Kidney (tissue), 14 donors: Measurements from ENCODE around the gene RAB11FIP2. TPM values are rescaled to one million over a fixed set of nuclear protein-coding genes. Genes with fewer than 3 reads are reported as not detected.

Source experiments
- DNase-seq, 5 donors: peaks; one replicate each; pipeline ENCODE4 v3.0.0-alpha.2; 2013 to 2020
- FAIRE-seq: peaks from 2 replicates; lab custom pipeline; 2012; peaks lifted over from hg19 to GRCh38; lab: Jason Lieb, UNC
- H3K27ac ChIP-seq, 2 donors: one replicate each; pipeline ENCODE4 v1.7.0; 2013; ENCODE audit warnings: low read depth in 2 of 2, low read length in 2 of 2, inconsistent platforms in 1 of 2
- H3K27me3 ChIP-seq: one replicate; pipeline ENCODE4 v1.7.1; 2013; ENCODE audit warnings: low read length, inconsistent platforms; ENCODE audit not compliant: control insufficient read depth, insufficient read depth
- H3K36me3 ChIP-seq, 3 donors: one replicate each; pipeline versions ENCODE4 v1.7.0 to v1.7.1; 2013; ENCODE audit warnings: low read length in 3 of 3, control low read depth in 1 of 3, inconsistent platforms in 1 of 3; ENCODE audit not compliant: insufficient read depth in 3 of 3, control insufficient read depth in 2 of 3
- H3K4me1 ChIP-seq, 3 donors: one replicate each; pipeline versions ENCODE4 v1.7.0 to v1.7.1; 2013; ENCODE audit warnings: low read length in 3 of 3, inconsistent platforms in 1 of 3, low read depth in 1 of 3; ENCODE audit not compliant: control insufficient read depth in 2 of 3, insufficient read depth in 2 of 3
- H3K4me3 ChIP-seq, 3 donors: one replicate each; pipeline versions ENCODE4 v1.7.0 to v1.8.1; 2013; ENCODE audit warnings: low read length in 3 of 3, control low read depth in 1 of 3, inconsistent platforms in 1 of 3
- H3K9ac ChIP-seq, 3 donors: one replicate each; pipeline versions ENCODE4 v1.7.0 to v1.7.1; 2013; ENCODE audit warnings: low read length in 3 of 3, control low read depth in 1 of 3, inconsistent platforms in 1 of 3
- H3K9me3 ChIP-seq, 3 donors: one replicate each; pipeline versions ENCODE4 v1.7.0 to v1.7.1; 2013; ENCODE audit warnings: low read length in 3 of 3, control low read depth in 1 of 3, inconsistent platforms in 1 of 3; ENCODE audit not compliant: control insufficient read depth in 2 of 3, insufficient read depth in 1 of 3
- CTCF ChIP-seq: IDR thresholded peaks from 3 replicates; pipeline ENCODE4 v1.5.1; 2012; ENCODE audit warnings: mild to moderate bottlenecking, moderate library complexity, borderline replicate concordance; ENCODE audit not compliant: insufficient read depth; ENCODE audit errors: extremely low read depth
- intact Hi-C: fragments of 100-400 bp; cut with DNase I; formaldehyde crosslinking; loops from one replicate; pipeline ENCODE4 v1.11.1; 2022
- polyA plus RNA-seq: library from polyadenylated mRNA; stranded (reverse); fragments of 350-450 nt; fragmentation: Illumina TruSeq; extraction: RNeasy Lipid Tissue Mini Kit (QIAGEN cat#74804); gene quantifications from one replicate; pipeline ENCODE4 v1.2.3, GENCODE V29; 2014; ENCODE audit warnings: low read depth, low replicate concordance; ENCODE audit not compliant: insufficient read depth
- total RNA-seq: library from RNA; stranded (reverse); fragmentation: NEBNext Ultra II Directional; extraction: Animal tissue kit (Norgen Biotek cat#: 25700); gene quantifications from one replicate; pipeline ENCODE4 v1.2.1, GENCODE V29; 2021
- donor health status: control.
- donor health status: control.
- donor health status: control.
- donor health status: control.
- donor health status: control.
- donor health status: DM: yes; HTN: yes; CAD: no.
- donor health status: Normal renal cell carcinoma (clear cell type).

RAB11FIP2 gene
- total and polyA plus RNA-seq, 2 donors from 2014 or later: 8.2 to 50.4 TPM

- Histone ChIP-seq H3K9me3 (no peaks in the 10 kb centered on the region), H3K27ac (no peak overlapping the region), H3K4me3 (no peak overlapping the region), H3K4me1 (no peaks in the 10 kb centered on the region), H3K36me3 (no peaks in the 10 kb centered on the region), H3K9ac (no peak overlapping the region), H3K27me3 (no peaks in the 10 kb centered on the region)
- no peak for DNase-seq
- no peak for TF ChIP-seq CTCF
- intact Hi-C loops: no loop called here
- FAIRE-seq: no peak
These were observed 57.9 kb downstream of the RAB11FIP2 start for GRCh38 chr10:117988814-117989213.

GRCh38 chr10:117987244-117987909 lies 59.4 kb downstream of the RAB11FIP2 start:
- no peak overlapping the region for H3K4me3 ChIP-seq
- H3K27ac ChIP-seq: no peak overlapping the region
- DNase-seq: no peak
- intact Hi-C loops: no loop called here
- no peak overlapping the region for H3K9ac ChIP-seq
- H3K36me3 ChIP-seq: no peaks in the 10 kb centered on the region
- peak; percentile 58 for FAIRE-seq
- H3K4me1 ChIP-seq: no peaks in the 10 kb centered on the region
- no peaks in the 10 kb centered on the region for H3K9me3 ChIP-seq
- H3K27me3 ChIP-seq: no peaks in the 10 kb centered on the region
- no peak for TF ChIP-seq CTCF

GRCh38 chr10:117983961-117984360 lies 62.8 kb downstream of the RAB11FIP2 start:
- Histone ChIP-seq H3K4me3 (no peak overlapping the region), H3K9me3 (no peaks in the 10 kb centered on the region), H3K9ac (no peak overlapping the region), H3K4me1 (no peaks in the 10 kb centered on the region), H3K36me3 (no peaks in the 10 kb centered on the region), H3K27me3 (no peaks in the 10 kb centered on the region), H3K27ac (no peak overlapping the region)
- TF ChIP-seq CTCF: no peak
- no peak for FAIRE-seq
- DNase-seq: no peak
- intact Hi-C loops: no loop called here
